ENCODE data around the gene COL16A1. TPM values are rescaled to one million over a fixed set of nuclear protein-coding genes. Genes with fewer than 3 reads are reported as not detected.

COL16A1 gene
- total RNA-seq, 4 donors from 2014 or later, result 79.7 to 128 (median 94.7) TPM

DNA sequence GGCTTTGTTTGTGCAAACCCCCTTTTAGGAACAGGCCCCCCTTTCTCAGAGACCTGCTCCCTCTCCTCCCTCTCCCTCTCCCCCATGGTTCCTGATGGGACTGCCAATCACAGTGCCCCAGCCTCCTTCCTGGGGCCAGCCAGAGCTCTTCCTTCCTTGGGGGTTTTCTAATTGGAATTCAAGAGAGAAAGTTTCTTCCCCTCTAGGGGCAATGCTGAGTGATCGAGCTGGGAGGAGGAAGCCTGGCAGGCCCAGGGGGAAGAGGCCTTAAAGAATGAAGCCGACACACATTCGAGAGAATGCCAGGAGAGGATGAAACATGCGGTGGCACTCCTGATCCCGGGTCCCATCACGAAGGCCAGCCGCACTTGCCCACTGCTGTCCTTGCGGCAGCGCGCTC, 21.3 kb upstream of the COL16A1 start:
- intact Hi-C loops (cut with DNase I; ENCODE audit: low total_unique reads), result no loop called here
- no peak overlapping the region for H3K4me3 ChIP-seq (ENCODE audit: low read depth, poor library complexity, severe bottlenecking)
- no peak for DNase-seq (ENCODE audit: low spot score in 2 of 2)
- WGBS, 2 donors, result 88 to 95% methylated on average over 10 of the region's 10 CpGs
- TF ChIP-seq POLR2A (IDR thresholded peaks at IDR 0.05) (no peak), CTCF (IDR thresholded peaks at IDR 0.05) (no peak)

- 38 to 46% methylated on average over 5 of the region's 5 CpGs for WGBS, 2 donors
- no peak for TF ChIP-seq POLR2A (IDR thresholded peaks at IDR 0.05)
- no peak for TF ChIP-seq CTCF (IDR thresholded peaks at IDR 0.05)
- no peak for DNase-seq (ENCODE audit: low spot score in 2 of 2)
Observed at GRCh38 chr1:31723828-31724359, 20.1 kb upstream of the COL16A1 start.

DNA sequence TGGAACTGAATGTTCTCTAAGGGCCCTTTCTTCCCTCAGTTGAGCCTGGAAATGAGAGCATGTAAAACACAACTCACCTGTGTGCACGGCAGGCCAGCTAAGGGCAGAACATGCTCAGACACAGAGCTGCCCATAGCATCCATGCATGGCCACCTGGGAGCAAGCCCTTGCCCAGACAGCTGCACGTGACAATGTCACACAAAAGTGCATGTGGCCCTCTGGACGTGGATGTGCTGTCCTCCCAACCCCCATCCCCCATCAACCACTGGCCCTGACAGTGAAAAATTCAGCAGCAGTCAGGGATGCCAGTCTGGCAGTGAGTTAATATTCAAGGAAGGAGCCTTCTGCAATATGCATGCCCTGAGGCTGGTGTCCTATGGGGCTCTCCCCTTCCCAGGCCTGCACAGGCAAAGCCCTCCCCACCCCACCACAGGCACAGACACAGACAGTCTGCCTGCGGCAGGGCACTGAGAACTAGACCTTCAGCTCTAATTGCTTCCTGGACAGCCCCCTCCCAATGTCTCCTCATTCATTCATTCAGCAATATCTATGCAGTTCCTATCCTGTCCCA, 14.6 kb upstream of the COL16A1 start:
- intact Hi-C loops (cut with DNase I; ENCODE audit: low total_unique reads), result no loop called here
- H3K4me3 ChIP-seq (ENCODE audit: low read depth, poor library complexity, severe bottlenecking), result no peak overlapping the region
- no peak for TF ChIP-seq POLR2A (IDR thresholded peaks at IDR 0.05)
- no peak for TF ChIP-seq CTCF (IDR thresholded peaks at IDR 0.05)
- no peak for DNase-seq (ENCODE audit: low spot score in 2 of 2)
- 31 to 55% methylated on average over 4 of the region's 4 CpGs for WGBS, 2 donors

More at GRCh38 chr1:31723828-31724359, 20.1 kb upstream of the COL16A1 start:
- no peak overlapping the region for H3K4me3 ChIP-seq (ENCODE audit: low read depth, poor library complexity, severe bottlenecking)
- intact Hi-C loops (cut with DNase I; ENCODE audit: low total_unique reads), result no loop called here

DNA sequence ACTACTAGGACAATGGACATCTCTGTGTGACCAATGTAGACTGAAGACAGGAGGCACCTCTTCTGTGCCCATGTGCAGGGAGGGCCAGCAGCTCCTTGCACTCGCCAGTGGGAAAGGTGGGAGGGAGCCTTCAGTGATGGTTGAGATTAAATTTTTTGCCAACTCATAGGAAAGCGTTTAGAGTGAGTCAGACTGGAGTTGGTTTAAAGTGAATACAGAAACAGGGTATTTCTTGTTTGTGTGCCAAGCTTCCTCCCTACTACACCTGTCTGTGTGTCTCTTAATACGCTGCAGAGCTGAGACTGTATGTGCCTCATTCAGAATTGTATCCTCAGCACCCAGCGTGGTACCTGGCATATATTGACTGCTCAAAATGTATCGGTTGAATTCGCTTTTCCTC, 13.5 kb upstream of the COL16A1 start:
- DNase-seq (ENCODE audit: low spot score in 2 of 2), result no peak
- TF ChIP-seq POLR2A (IDR thresholded peaks at IDR 0.05), result no peak
- TF ChIP-seq CTCF (IDR thresholded peaks at IDR 0.05), result no peak
- WGBS, 2 donors, result 49 to 56% methylated on average over 6 of the region's 6 CpGs
- H3K4me3 ChIP-seq (ENCODE audit: low read depth, poor library complexity, severe bottlenecking), result no peak overlapping the region
- intact Hi-C loops (cut with DNase I; ENCODE audit: low total_unique reads), result no loop called here

GRCh38 chr1:31715873-31716220, 12.0 kb upstream of the COL16A1 start:
- no peak overlapping the region for H3K4me3 ChIP-seq (ENCODE audit: low read depth, poor library complexity, severe bottlenecking)
- 7 to 13% methylated on average over 7 of the region's 7 CpGs for WGBS, 2 donors
- intact Hi-C loops (cut with DNase I; ENCODE audit: low total_unique reads), result no loop called here
- DNase-seq (ENCODE audit: low spot score in 2 of 2), result no peak
- TF ChIP-seq CTCF (IDR thresholded peaks at IDR 0.05) (no peak), POLR2A (IDR thresholded peaks at IDR 0.05) (no peak)

Measured in lower leg skin (tissue), 4 donors.